Measurements from ENCODE around the gene RIMBP2.

RIMBP2 gene

GRCh38 chr12:130683811-130684210 is 32.3 kb downstream of the RIMBP2 start:
- DNase-seq (ENCODE audit: low read depth in 2 of 2), result no peak

- no peak for DNase-seq (ENCODE audit: low read depth in 2 of 2)
Observed at GRCh38 chr12:130683080-130683479, 33.0 kb downstream of the RIMBP2 start.

GRCh38 chr12:130680451-130680990 is 35.6 kb downstream of the RIMBP2 start:
- DNase-seq (ENCODE audit: low read depth in 2 of 2), result no peak

GRCh38 chr12:130677957-130678558 is 38.0 kb downstream of the RIMBP2 start:
- DNase-seq (ENCODE audit: low read depth in 2 of 2), result no peak

- no peak for DNase-seq (ENCODE audit: low read depth in 2 of 2)
Observed at GRCh38 chr12:130675791-130676190, 40.3 kb downstream of the RIMBP2 start.

GRCh38 chr12:130675121-130675520 is 41.0 kb downstream of the RIMBP2 start:
- DNase-seq (ENCODE audit: low read depth in 2 of 2), result no peak

- no peak for DNase-seq (ENCODE audit: low read depth in 2 of 2)
Observed at GRCh38 chr12:130674676-130675075, 41.4 kb downstream of the RIMBP2 start.

GRCh38 chr12:130673036-130673705 is 42.9 kb downstream of the RIMBP2 start:
- no peak for DNase-seq (ENCODE audit: low read depth in 2 of 2)

- no peak for DNase-seq (ENCODE audit: low read depth in 2 of 2)
Observed at GRCh38 chr12:130672089-130672820, 43.8 kb downstream of the RIMBP2 start.

GRCh38 chr12:130671556-130671955 is 44.5 kb downstream of the RIMBP2 start:
- DNase-seq (ENCODE audit: low read depth in 2 of 2), result no peak

- DNase-seq (ENCODE audit: low read depth in 2 of 2), result no peak
Observed at GRCh38 chr12:130669797-130670196, 46.3 kb downstream of the RIMBP2 start.

GRCh38 chr12:130669205-130669557 is 46.9 kb downstream of the RIMBP2 start:
- no peak for DNase-seq (ENCODE audit: low read depth in 2 of 2)

- no peak for DNase-seq (ENCODE audit: low read depth in 2 of 2)
Observed at GRCh38 chr12:130668286-130669204, 47.6 kb downstream of the RIMBP2 start.

GRCh38 chr12:130667421-130667960 is 48.6 kb downstream of the RIMBP2 start:
- no peak for DNase-seq (ENCODE audit: low read depth in 2 of 2)

GRCh38 chr12:130666645-130667044 is 49.5 kb downstream of the RIMBP2 start:
- no peak for DNase-seq (ENCODE audit: low read depth in 2 of 2)

GRCh38 chr12:130665753-130666152 is 50.3 kb downstream of the RIMBP2 start:
- DNase-seq (ENCODE audit: low read depth in 2 of 2), result no peak

GRCh38 chr12:130664772-130665171 is 51.3 kb downstream of the RIMBP2 start:
- DNase-seq (ENCODE audit: low read depth in 2 of 2), result no peak

GRCh38 chr12:130664252-130664651 is 51.8 kb downstream of the RIMBP2 start:
- DNase-seq (ENCODE audit: low read depth in 2 of 2), result no peak

- DNase-seq (ENCODE audit: low read depth in 2 of 2), result no peak
Observed at GRCh38 chr12:130663514-130663913, 52.6 kb downstream of the RIMBP2 start.

- DNase-seq (ENCODE audit: low read depth in 2 of 2), result no peak
Observed at GRCh38 chr12:130661486-130662255, 54.4 kb downstream of the RIMBP2 start.

- no peak for DNase-seq (ENCODE audit: low read depth in 2 of 2)
Observed at GRCh38 chr12:130661059-130661458, 55.0 kb downstream of the RIMBP2 start.

All from stimulated activated CD4-positive, alpha-beta T cell treated with anti-CD3 and anti-CD28 coated beads, Interleukin-15, amount 100 ng/mL, for 48 hours (primary cell).